Esophagus mucosa (tissue), 1 donor: ENCODE data around the gene CASP2. TPM values are rescaled to one million over a fixed set of nuclear protein-coding genes. Genes with fewer than 3 reads are reported as not detected.
"Not testable (repeated sequence)": the region's sequence is repeated elsewhere in the genome, so short reads cannot be mapped to it uniquely, and the experiment has no call there.

ENCODE experiments used
- ATAC-seq: fragments of 200-7000 bp; cut with Tn5 transposase; one replicate; pipeline ENCODE4 v1.9.1; 2020
- total RNA-seq: library from RNA; stranded (reverse); gene quantifications from one replicate; pipeline ENCODE4 v1.2.4, GENCODE V29; 2023
- donor health status: DM: yes; HTN: yes; CAD: no.

Gene CASP2
- 28.3 TPM for total RNA-seq

DNA sequence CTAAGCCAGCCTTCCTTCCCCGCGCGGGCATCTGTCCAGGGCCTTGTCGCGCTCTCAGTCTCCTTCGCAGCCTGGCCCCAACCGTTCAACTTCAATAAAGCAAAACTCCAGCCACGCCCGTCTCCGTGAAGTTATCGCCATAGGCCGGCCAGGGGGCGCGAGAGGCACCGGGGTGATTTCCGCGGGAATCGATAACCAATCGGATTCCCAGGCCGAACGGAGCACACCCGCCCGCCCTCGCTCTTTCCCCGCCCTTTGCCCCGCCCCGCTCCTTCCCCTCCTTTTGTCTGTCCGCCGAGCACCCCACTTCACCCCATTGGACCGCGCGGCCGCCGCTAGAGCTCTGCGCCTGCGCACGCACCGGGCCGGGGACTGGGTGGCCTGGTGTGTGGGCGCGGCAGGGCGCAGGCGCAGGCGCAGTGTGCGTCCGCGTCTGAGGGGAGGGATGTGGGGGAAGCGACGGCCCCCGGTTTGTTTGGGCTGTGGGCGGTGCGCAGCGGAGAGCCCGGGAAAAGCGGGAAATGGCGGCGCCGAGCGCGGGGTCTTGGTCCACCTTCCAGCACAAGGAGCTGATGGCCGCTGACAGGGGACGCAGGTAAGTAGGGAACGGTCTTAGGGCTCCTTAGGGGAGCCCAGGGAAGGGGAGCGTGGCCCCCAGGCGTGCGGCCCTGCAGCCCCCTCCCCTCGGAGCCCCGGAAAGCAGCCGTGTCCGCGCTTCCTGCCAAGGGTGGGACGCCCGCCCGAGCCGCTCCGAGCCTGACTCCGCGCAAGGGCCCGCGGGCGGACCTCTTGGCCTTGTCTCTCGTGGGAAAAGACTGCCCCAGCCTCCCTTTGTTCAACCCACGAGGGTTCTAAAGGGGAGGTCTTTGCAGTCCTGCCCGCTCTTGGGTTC, at the start of gene CASP2:
CASP2 (plus strand) TSS at position 417 of the 892 bp plus-strand sequence; CDS start at position 522, 105 bp downstream.
- ATAC-seq: peak; percentile 99

DNA sequence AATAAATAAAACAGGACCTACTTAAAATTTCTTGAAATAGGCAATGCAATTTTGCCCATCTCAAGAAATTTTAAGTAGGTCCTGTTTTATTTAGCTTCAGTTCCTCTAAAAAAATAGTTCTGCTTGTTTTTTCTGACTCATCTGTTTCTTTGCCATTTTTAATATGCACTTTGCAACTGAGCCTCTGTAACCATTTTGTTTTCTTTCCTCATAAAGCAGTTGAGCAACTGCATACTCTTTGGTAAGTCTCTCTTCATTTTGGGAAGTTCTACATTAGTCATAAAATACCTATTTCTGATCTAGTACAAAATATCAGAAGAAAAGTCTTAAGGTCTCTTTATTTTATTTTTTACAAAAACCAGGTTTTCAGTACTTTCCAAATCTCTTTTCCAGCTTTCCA, 48.3 kb upstream of the CASP2 start:
- ATAC-seq: no peak

DNA sequence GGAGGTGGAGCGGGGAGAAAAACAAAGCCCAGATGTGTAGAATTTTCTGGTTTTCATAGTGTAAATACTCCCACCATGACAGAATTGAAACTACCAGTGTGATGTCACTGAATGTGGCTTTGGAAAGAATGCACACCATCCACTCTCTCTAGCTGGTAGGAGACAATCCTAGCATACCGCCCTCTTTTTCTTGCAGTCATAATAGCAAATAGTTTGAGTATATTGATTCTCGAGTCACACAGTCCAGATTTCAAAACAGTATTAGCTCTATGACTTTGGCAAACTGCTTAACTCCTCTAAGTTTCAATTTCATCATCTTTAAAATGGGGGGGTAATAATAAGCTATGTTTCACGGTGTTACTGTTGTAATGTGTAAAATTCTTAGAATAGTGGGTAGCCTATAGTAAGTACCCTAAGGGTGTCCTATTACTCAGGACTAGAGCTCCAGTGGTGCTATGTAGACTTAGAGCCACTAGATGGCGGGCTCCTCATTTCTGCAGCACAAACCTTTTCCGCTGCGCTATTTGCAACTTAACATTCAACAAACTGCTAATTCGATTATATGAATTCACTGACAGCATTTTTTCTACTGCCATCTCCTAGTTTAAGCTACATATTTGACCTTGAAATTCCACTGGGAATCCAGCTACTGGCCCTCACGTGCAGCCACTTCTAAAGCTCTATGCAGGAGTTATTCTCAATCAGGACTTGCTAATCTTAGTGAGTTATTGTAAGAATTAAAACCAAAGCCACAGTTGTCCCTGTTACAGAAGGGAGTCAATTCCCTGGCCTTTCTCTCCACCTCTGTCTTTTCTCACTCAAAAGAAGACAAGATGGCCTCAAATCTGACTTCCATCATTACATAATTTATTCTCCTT, 47.6 kb upstream of the CASP2 start:
- ATAC-seq: peak; percentile 91

DNA sequence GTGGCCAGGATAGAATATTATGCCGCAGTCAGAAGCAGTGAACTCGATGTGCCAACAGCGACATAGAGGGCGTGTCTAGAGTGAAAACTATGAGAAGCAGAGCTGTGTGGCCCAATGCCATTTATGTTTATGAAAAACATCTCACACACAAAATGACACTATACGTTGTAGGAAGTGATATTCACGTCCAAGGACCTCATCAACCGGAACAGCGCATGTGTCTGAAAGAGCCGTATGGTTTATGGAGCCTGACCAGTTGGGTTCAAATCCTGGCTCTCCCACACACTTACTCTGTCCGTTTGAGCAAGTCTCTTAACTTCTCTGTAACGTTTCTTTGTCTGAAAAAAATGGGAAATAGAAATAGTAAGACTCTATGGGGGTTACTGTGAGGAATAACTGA, 45.8 kb upstream of the CASP2 start:
- ATAC-seq: no peak

DNA sequence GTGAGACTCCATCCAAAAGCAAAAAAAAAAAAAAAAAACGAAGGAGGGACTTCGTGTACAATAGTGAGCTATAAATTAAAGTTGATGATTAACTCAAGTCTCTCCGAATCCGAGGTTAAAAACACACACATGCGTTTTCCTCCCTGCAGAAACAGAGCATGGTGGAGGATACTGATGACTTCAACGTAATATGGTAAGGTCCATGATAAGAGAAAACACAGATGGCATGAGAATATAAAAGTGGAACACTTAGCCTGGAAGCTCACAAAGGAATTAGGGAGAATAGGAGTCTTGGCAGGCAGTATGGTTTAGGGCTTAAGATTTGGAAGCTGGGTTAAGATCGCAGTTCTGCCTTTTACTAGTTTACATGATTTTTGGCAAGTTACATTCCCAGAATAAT, 45.0 kb upstream of the CASP2 start:
- no peak for ATAC-seq

DNA sequence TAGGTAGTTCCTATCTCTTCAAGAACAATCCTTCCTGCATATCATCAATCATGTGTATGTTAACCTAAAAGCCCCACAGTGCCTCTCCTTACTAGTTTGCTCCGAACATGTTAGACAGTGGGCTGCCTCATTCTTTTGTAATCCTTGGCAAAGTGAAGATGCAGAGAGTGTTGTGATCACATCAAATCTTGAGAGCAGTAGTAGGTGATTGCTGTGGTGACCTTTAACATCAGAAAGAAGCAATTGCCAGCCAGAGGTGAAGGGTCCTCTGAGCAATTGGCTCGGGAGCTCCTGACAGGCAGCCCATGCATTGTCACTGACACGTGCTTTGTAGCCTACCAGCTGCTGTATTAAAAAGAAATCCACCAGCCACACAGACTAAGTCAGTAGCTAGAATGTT, 44.5 kb upstream of the CASP2 start:
- no peak for ATAC-seq

DNA sequence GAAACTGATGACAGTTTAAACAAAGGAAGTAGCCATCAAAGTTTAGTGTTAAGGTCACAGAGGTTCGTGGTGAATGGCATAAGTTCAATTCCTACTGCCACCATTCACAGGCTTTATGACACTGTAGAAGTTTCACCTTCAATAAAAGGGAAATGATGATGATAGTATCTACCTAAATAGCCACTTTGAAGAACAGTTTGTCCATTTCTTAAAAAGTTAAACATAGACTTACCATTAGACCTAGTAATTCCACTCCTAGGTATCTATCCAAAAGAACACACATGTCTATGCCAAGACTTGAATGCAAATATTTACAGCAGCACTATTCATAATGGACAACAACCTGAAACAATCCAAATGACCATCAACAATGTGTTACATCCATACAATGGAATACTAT, 43.8 kb upstream of the CASP2 start:
- ATAC-seq: no peak

DNA sequence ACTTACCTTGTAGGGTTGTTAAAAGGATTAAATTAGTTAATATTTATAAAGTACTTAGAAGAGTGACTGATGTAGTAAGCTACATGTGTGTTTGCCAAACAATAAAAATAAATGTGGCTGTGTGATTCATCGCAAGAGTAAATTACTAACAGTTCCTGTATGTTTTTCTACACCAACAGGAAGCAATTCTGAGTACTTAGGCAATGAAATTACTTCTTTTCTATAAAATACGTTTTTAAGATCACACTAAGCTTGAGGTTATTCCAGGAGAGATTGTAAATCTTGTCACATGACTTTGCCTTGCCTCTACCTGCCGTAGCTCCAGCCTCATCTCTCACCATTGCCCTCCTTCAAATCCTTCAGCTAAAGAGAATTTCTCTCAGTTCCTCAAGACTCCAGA, 43.0 kb upstream of the CASP2 start:
- peak; percentile 30 for ATAC-seq

DNA sequence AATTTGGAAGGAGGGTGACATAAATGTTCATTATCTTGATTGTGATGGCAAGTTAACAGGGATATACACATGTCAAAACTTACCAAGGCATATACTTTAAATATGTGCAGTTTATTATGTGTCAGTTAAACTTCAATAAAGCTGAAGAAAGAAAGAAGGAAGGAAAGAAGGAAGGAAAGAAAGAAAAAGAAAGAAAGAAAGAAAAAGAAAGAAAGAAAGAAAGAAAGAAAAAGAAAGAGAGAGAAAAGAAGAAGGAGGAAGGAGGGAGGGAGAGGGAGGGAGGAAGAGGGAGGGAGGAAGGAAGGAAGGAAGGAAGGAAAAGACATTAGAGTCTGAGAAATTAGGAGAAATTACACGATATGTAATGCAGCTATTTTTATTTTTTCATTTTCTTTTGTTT, 40.8 kb upstream of the CASP2 start:
- no peak for ATAC-seq

DNA sequence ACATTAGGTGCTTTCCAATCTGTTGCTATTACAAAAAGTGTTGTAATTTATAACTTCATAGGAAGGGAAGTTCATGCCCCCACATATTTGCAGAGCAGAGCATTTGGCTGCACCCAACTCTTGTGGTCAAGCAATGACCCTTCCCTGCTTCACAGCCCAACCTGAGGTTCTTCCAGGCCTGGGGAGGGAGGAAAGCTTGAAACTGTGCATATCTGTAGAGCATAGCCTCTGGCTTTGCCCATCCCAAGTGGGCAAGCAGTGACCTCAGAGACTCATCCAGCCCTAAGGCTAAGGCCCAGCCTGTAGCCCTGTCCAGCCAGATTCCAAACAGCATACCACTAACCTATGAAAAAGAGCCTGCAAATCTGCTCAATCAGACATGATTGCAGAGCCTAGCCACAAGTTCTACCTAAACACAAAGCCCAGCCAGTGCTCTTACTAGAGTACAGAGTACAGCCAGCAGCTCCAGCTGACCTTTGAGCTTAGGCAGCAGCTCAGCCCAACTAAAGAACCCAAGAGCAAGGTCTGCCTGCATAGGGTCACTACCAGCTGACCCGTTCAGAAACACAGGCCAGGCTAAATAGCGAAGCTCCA, 39.3 kb upstream of the CASP2 start:
- peak; percentile 48 for ATAC-seq

DNA sequence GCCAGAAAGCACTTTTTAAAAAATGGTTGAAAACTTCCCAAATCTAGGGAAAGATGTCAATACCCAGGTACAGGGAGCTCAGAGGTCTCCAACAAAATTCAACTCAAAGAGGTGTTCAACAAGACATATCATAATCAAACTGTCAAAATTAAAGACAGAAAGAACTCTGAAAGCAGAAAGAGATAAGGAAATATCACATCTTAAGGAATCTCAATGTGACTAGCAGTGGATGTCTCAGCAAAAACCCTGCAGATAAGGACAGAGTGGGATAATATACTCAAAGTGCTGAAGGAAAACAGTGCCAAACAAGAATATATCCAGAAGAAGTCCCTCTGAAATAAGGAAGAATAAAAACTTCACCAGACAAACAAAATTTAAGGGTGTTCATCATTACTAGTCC, 38.0 kb upstream of the CASP2 start:
- ATAC-seq: no peak

DNA sequence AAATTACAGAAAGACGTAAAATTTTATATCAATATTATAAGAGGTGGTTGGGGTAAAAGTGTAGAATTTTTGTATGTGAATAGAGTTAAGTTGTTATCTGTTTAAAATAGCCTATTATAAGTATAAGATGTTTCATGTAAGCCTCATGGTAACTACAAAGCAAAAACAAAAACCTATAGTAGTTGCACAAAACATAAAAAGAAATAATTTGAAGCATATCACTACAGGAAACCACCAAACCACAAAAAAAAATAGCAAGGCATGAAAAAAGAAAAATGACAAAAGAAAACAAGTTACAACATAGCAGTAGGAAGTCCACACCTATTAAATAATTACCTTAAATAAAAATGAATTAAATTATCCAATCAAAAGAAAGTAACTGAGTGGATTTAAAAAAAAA, 37.3 kb upstream of the CASP2 start:
- ATAC-seq: no peak

DNA sequence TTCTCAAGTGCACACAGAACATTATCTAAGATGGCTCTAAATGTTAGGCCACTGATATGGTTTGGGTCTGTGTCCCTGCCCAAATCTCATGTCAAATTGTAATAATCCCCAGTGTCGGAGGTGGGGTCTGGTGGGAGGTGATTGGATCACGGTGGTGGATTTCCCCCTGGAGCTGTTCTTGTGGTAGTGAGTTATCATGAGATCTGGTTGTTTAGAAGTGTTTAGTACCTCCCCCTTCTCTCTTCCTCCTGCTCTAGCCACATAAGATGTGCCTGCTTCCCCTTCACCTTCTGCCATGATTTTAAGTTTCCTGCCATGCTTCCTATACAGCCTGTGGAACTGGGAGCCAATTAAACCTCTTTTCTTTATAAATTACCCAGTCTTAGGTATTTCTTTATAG, 36.1 kb upstream of the CASP2 start:
- ATAC-seq: no peak

DNA sequence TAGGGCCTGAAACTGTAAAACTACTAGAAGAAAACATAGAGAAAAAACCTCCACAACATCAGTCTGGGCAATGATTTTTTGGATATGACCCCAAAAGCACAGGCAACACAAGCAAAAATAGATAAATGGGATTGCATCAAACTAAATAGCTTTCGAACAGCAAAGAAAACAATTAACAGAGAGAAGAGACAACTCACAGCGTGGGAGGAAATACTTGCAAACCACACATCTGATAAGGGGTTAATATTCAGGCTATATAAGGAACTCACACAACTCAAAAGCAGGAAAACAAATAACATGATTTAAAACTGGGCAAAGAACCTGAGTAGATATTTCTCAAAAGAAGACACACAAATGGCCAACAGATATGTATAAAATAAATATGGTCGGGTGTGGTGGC, 32.6 kb upstream of the CASP2 start:
- ATAC-seq: no peak

DNA sequence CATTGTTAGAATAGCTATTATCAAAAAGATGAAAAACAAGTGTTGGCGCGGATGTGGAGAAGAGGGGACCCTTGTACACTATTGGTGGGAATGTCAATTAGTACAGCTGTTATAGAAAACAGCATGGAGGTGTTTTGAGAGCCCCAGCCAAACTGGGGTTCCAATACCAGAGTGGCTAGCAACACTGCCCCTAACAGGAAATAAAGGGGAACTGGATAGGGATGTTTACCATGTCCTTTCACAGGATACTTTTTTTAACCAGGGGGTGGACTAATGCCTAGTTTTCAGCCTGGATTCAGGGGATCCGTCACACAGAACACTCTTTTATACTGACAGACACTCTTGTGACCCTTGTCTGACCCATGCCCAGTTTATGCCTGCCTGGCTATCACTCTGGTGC, 31.8 kb upstream of the CASP2 start:
- ATAC-seq: no peak

DNA sequence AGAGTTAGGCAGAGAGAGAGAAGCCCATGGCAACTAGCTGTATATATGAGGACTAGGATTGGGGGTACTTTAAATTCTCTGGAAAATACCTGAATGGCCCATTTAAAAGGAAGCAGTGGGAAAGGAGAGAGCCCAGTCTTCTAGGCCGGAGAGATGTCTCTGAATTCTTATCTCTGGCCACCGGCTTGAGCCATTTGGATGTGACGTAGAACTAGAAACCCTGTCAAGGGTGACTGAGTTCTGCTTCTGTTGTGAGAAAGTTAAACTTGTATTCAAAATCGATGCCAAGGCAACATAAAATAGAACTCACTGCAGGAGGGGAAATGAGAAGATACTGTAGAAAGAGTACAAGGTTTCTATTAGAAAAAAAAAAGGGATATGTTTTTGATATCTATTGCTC, 31.2 kb upstream of the CASP2 start:
- no peak for ATAC-seq

DNA sequence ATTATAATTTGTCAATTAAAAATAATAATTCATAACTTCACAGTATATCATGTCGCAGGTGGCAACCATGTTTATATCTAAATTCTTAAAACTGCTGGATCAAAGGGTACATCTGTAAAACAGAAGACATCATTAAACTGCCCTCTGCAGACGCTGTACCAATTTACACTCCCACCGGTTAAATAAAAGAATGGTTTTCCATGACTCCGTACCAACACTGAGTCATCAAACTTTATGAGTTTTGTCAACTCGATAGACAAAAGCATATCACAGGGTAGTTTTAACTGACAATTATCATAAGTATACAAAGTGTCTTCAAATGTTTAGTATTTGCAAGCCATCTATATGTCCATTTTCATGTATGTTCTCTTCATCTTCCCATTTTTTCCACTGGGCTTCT, 30.6 kb upstream of the CASP2 start:
- ATAC-seq: no peak

DNA sequence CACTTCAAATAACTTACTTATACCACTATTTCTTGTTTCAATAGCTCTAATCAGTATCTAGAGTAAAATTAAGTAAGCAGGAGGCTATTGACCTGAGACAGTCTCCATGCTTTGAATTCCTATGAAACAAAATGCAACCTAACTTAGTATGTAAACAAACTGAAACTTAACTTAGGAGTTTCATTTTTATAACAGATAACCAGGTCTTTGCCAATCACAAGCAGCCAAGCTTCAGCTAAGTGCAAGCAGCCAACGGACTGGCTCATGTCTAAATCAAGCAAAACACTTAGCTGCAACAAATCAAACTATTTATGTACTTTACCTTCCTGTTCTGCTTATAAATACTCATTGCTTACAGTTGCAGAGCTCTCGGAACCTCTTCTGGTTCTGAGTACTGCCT, 29.3 kb upstream of the CASP2 start:
- no peak for ATAC-seq

DNA sequence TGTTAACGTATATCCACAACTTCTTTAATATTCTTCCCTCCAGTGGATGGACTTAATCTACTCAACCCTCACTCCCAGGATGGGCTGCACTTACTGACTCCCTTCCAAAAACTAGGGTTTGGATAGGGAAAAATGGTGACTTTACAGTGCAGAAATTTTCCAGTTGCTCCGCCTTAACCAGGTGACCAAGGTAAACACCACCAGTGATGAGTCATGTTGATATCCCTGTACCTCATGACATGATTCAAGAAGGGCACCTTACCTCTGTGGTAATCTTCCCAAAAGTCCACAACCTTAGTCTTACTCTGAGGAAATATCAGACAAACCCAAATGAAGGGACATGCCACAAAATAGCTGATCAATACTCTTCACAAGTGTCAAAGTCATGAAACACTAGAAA, 28.4 kb upstream of the CASP2 start:
- peak; percentile 68 for ATAC-seq

DNA sequence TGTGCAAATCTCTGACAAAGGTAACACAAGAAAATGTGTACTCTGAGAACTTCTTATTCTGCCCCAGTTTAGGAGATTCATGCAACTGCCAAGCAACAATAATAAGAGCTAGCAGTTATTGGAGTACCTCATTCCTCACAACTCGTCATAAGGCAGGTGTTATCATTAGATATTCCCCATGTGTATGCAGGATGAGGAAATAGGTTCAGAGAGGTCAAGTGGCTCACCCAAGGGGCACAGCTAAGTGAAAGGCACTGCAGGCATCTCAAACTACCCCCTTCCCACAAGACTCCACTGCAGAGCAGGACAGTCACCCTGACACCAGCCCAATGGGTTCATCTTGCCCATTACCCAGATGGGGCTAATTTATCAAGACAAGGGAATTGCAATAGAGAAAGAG, 26.2 kb upstream of the CASP2 start:
- ATAC-seq: no peak

DNA sequence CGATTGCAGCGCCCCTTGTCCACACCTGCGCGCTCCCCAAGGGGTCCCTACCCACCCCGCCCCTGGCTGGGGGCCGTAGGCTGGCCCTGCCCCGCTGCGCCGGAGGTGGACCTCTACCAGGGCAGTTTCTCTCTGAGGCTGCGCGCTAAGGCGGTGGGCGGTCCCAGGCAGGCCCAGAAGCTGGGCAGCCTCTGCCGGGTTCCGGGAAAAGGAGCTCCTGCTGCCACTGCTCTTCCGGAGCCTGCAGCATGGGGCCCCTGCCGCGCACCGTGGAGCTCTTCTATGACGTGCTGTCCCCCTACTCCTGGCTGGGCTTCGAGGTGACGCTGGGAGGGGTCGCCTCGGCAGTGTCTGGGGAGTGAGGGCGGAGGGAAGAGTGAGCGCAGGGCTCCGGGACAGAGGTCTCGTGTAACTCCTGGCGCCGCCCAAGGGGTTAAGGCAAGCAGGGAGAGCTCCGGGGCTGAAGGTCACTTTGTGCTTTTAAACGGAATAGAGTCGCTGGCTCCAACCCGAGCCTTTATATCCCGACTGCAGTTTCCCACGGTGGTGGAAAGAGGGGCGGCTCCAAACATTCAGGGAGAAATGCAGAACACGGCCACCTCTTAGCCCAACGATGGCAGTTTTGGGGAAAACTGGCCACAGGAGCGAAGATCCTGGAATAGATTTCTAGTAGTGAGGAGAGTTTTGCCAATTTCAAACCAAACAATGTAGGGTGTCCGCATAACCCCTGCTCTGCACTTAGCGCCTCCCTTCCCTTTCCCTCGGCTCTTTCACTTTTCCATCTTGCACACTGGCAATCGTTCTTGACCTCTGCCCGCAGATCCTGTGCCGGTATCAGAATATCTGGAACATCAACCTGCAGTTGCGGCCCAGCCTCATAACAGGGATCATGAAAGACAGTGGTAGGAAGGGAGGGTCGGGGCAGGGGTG, 24.6 kb upstream of the CASP2 start, which contains the start of gene GSTK1:
GSTK1 (plus strand) TSS at position 176 of the 930 bp plus-strand sequence; CDS start at position 249, 73 bp downstream.
- peak; percentile 92 for ATAC-seq

DNA sequence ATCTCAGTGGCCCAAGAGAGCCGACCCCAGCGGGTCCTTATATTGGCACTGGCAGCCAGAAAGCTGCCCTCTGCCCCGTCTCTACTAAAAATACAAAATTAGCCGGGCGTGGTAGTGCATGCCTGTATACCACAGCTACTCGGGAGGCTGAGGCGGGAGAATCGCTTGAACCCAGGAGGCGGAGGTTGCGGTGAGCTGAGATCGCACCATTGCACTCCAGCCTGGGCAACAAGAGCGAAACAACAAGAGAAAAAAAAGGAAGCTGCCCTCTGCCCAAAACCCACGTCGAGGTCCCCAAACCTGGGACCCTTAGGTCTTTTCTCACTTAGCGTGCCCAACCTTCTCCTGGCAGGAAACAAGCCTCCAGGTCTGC, 24.0 kb upstream of the CASP2 start:
- not testable (repeated sequence) for ATAC-seq
